ACHN (cell line): ENCODE measurements around the gene FALEC.

Experiments
- DNase-seq: peaks from one replicate; pipeline ENCODE4 v3.0.0-alpha.2; 2015
- in situ Hi-C: cut with HindIII; loops from 2 replicates; pipeline ENCODE4 v1.10.0; 2017; ENCODE audit warnings: low sequenced_read_pairs, low pct_ligation_motif_present, low pct_unique_long_range_greater_than_20kb

Gene FALEC

DNA sequence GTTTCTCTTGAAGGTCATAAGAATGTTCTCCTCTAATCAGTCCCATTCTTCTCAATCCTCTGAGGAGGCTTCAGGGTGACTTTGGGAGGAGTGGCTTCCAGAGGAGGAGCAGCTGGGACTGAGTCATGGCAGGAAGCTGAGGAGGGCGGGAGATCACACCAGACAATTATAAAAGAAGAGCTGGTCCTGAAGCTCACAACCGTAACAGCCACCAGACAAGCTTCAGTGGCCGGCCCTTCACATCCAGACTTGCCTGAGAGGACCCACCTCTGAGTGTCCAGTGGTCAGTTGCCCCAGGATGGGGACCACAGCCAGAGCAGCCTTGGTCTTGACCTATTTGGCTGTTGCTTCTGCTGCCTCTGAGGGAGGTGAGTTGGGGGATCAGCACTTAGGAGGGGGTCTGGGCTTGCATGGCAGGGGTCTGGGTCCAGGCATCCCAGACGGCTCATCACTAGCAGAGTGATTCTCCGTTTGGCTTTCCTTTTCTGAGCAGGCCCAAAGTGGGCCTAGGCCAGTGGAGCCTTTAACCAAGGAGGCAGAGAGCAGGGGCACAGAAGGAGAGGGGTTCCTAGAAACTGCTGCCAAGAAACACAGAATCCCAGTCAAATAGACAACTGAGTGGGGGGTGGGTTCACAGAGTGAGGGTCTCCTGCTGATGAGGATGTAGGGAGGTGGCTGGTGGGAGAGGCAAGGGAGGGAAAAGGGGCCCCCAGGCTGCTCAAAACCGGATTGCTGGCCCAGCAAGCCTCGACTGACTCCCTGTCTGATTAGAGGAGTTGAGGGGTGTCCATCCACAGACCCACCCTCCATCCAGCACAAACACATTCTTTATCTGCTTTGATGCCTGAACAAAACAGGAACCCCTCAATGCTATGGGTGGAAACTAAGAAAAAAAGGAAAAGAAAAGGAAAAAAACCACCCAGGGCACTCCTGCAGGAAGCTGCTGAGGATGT is 7.4 kb upstream of the FALEC start, which contains the start of gene ECM1:
ECM1 (plus strand) TSS at position 198 of the 953 bp plus-strand sequence; CDS start at position 299, 101 bp downstream.
- DNase-seq = peak; percentile 74
- in situ Hi-C loops = no loop called here

DNA sequence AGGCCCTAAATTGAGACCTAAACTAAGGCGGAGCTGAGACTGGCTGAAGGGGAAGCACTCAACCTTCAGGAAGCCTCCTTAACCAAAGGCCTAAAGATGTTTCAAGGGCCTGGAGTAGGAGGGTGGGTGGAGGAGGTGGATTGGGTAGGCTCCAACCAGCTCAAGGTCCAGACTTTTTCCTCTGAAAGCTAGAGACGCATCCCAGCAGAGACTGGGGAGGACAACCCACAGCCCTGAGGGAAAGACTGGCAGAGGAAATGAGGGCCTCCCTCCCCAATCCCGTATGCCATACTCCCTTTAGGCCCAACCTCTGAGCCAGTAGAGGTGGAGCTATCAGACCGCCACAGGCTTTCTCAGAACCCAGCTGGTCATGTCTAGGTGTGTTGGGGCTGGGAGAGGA is 6.6 kb upstream of the FALEC start:
- in situ Hi-C loops = no loop called here
- no peak for DNase-seq

DNA sequence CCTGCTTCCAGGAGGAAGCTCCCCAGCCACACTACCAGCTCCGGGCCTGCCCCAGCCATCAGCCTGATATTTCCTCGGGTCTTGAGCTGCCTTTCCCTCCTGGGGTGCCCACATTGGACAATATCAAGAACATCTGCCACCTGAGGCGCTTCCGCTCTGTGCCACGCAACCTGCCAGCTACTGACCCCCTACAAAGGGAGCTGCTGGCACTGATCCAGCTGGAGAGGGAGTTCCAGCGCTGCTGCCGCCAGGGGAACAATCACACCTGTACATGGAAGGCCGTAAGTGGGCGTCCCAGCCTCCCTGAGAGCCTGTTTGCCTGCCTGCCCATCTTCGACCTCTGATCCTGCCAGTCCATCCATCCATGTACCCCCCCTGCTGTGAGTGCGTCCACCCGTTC is 4.0 kb upstream of the FALEC start:
- DNase-seq = no peak
- in situ Hi-C loops = no loop called here

DNA sequence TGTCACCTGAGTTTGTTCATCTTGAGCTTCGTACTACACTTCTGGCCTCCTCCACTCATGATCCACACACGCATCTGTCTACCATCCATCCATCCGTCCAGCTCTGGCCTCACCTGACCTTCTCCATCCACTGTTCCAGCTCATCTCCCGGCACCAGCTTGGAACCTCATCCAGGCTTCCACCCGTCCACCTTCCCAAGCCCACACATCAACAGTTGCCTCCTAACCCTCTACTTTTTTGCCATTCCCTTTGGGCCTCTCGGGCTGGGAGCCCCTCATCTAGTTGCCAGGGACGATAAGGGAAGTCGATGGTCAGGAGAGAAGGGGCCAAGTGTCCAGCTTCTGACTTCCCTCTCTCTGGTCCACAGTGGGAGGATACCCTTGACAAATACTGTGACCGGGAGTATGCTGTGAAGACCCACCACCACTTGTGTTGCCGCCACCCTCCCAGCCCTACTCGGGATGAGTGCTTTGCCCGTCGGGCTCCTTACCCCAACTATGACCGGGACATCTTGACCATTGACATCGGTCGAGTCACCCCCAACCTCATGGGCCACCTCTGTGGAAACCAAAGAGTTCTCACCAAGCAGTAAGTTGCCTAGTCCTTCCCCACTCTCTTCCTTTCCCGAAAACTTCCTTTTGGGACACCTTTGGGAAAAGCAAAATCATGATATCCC is 3.4 kb upstream of the FALEC start:
- DNase-seq = no peak
- in situ Hi-C loops = no loop called here

DNA sequence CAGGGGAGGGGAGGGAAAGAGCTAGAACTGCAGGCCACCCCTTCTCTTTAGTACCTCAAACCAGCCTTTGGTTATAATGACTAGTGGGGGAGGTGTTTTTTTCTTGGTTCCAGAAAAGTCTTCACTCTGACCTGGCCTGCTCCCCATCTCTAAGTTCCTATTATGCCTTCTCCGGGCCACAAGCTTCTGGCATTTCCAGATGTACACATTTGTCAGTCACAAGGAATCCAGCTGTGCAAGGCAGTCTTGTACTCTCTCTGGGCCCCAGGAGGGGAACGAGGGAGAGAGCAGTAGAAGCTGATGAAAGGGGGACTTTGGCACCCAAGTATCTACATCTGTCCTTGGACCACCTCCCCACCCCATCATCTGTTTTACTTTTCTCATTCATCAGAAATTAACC is 2.7 kb upstream of the FALEC start:
- in situ Hi-C loops = no loop called here
- DNase-seq = no peak

DNA sequence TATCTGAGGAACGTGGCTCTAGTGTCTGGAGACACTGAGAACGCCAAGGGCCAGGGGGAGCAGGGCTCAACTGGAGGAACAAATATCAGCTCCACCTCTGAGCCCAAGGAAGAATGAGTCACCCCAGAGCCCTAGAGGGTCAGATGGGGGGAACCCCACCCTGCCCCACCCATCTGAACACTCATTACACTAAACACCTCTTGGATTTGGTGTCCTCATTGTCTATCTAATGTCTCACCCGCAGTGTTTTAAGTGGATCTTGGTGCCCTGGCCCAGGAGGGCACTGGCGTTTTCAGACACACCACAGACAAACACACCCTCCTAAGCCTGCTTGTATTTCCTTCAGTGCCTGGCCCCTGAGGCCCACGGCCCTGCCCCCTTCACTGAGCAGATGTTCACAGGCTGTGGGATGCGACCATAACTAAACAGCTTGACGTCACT is 2.2 kb upstream of the FALEC start:
- in situ Hi-C loops = no loop called here
- no peak for DNase-seq

DNA sequence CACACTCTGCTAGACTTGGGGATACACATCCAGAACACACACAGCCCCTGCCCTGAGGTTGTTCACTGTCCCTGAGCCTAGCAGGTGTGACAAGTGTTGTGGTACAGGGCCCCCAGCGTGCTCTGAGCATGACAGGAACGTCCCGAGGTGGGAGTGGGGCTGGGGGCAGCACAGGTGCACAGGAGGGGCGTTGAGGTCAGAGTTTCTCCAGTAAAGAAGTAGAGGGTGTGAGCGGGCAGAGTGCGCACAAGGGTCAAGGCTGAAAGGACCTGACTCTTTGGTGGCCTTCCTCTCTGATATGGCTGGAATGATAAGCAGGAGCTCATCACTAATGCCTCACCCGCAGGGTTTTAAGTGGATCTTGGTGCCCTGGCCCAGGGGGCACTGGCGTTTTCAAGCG is 1.3 kb upstream of the FALEC start:
- in situ Hi-C loops = no loop called here
- DNase-seq = no peak

DNA sequence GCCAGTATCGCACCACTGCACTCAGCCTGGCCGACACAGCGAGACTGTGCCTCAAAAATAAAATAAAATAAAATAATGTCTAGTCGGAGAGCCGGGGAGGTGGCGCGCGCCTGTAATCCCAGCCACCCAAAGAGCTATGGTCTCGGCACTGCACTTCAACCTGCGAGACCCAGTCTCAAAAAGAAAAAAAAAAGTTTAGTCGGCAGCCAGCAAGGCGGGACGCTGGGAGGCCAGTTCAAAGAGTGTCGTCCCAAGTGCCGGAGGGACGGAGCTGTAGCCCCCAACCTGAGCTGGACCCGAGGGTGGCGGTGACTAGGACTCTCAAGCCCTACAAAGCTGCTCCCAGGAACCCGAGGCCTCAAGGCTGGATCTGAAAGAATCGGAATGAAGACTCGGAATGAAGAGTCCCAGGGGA is 632 bp upstream of the FALEC start:
- in situ Hi-C loops = no loop called here
- DNase-seq = no peak

DNA sequence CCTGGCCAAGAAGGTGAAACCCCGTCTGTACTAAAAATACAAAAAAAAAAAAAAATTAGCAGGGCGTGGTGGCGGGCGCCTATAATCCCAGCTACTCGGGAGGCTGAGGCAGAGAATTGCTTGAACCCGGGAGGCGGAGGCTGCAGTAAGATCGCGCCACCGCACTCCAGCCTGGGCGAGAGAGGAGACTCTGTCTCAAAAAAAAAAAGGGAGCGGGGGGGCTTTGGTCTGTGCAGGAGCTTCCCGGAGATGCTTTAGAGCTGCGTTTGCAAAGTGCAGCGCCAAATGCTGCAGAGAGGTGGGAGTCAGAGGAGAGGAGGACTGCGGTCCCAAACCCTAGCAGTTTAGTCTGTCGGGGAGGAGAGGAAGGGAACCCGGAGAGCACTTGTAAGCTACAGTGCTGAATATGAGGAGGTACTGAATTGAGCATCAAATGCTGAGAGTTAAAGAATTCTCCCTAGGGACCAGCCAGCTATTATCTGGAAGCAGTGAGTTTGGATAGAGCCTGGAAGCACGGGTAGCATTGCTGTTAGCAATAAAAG is 569 bp downstream of the FALEC start:
- peak; percentile 39 for DNase-seq
- in situ Hi-C loops = no loop called here

DNA sequence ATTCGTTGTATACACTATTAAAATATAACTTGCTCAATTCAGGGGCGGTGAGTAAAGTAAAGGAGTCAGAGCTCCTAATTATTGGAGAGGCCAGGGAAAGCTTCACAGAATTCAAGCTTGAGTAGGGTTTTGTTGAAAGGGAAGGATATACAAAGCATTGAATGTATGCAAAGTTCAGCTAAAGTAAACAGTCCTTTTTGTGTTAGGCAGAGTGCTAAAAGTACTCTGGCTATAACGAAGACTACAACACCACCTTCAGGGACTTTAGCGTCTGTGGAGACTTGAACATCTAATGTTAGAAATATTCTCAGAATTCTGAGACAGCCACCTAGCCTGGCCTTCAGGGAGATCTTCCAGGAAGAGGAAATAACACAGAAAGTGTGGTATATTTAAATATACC is 1.1 kb downstream of the FALEC start:
- in situ Hi-C loops = no loop called here
- peak; percentile 46 for DNase-seq

DNA sequence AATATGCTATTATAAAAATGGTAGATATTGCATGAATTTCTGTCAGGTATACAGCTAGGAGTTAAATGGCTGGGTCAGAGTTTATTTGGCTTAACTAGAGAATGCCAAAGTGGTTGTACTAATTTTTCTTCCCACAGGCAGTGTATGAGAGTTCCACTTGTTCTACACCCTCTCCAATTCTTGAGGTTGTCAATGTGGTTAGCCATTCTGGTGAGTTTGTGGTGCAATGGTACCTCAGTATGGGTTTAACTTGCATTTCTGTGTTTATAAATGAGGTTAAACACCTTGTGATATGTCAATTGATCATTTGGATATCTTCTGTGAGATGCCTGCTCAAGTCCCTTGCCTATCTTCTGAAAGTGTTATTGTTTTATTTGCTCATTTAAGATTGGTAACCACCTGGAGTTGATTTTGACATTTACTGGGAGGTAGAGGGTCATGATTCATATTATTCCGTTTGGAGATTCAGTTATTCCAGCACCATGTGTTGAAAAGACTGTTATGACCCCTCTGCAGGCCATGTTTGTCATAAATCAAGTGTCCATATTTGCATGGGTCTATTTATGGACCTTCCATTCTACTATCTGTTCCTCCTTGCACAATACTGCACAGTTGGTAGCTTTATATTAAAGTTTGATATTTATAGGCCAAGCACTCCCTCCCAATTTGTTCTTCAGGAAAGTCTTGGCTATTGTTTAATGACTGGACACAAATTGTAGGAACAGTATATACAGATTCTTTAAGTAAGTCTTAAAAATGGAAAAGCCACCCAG is 5.8 kb downstream of the FALEC start:
- DNase-seq = no peak
- in situ Hi-C loops = no loop called here

DNA sequence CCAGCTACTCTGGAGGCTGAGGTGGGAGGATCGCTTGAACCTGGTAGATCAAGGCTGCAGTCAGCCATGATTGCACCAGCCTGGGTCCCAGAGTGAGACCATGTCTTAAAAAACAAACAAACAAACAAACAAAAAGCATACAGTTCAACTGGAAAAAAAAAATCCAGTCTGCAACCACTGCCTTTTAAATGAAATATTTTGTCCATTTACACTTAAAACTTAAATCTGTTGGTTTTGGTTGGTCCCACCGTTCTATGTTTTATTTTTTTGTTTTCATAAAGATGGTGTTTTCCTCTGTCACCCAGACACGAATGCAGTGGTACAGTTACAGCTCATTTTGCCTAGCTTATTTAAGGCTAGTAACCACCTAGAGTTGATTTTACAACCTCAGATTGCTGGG is 9.8 kb downstream of the FALEC start:
- DNase-seq = no peak
- in situ Hi-C loops = no loop called here

DNA sequence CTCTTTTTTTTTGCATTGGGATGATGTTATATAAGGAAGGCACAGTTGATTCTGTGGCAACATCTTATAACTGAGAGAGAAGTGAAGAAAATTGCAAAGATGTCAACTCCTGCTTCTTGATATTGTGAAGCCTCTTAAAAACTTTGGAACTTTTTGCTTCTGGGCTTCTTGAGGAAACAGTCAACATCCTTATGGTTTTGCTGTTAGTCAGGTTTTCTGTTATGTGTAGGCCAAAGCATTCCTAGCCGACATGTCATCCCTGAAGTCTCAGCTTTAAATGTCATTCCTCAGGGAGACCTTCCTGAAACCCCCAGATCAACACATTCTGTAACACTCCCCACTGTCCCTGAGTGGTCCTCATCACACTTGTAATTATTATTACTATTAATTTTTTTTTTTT is 12.6 kb downstream of the FALEC start:
- in situ Hi-C loops = no loop called here
- no peak for DNase-seq

DNA sequence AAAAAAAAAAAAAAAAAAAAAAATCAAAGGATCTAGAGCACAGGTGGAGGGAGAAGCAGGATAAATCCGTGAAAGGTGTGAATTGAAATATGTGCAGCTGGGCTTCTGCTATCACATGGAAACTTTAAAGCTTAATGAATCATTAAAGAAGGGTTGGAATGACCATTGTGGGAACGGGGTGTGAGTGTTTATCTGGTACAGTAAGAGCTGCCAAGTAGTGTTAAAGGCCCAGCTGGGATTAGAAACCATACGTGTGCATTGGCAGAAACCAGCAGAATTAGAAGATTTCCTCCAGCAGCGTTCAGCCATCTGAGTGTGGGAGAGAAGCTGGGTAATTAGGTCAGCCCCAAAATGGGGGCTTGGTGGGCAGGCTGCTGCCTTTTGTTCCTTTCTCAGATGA is 13.5 kb downstream of the FALEC start:
- in situ Hi-C loops = no loop called here
- DNase-seq = no peak

DNA sequence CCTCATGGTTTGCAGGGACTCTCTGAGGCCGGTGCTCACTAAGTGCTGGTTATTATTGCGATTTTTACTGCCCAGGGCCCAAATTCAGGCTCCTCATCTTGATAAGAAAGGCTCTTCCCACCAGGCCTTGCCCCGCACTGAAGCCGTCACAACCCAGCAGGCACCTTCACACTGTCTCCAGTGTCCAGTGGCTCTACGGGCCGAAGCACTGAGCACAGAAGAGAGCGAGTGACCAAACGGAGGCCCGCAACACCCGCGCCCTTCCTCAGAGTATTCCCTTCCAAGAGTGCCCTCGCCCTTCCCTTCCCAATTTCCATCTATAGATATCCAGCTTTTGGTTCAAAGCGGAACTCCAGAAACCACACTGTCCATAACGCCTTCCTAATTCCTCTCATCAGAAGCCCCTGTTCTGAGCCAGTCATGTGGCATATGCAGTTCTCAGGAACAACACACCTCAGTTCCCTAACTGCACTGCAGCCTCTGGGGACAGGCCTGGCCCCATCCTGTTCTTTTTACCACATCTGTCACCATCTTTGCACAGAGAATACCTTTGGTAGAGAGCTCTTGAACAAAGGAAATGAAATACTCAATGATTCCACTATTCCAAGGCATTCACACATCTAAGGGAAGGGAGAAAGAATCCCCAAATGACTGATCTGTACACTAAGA is 15.1 kb downstream of the FALEC start:
- no peak for DNase-seq
- in situ Hi-C loops = no loop called here

DNA sequence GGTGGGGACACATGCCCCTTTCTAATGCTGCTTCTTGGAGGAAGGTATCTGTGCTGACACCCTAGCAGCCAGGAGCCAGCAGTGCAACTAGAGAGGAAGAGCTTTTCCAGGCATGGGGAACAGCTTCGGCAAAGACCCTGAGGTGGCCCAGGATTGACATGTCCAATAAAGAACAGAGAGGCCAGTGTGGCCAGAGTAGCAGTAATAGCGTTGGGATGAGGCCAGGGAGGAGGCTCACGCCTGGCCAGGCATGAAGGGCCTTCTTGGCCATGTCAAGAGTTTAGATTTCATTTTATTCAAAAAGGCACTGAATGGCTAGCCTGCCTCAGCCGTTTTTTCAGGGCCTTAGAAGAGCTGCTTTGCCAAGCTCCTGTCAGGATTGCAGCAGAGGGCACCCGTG is 17.3 kb downstream of the FALEC start:
- no peak for DNase-seq
- in situ Hi-C loops = no loop called here

DNA sequence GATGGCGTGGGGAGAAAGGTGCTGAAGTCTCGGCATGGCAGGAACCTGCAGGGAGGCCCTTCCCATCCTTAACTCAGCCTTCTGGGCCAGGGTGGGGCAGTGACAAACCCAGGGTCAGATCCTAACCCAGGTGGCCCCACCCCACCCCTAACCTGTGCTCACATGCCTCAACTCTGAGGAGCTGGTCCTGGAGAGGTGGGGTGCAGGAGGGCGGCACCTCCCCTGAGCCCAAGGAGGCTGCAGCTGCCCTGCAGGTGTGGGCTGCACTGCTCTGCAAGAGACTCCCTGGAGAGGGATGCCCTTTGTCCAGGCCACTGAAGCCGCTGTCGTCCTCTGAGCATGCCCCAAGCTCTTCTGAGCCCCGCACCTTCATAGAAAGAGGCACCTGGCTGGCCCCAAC is 18.4 kb downstream of the FALEC start:
- in situ Hi-C loops = no loop called here
- no peak for DNase-seq

DNA sequence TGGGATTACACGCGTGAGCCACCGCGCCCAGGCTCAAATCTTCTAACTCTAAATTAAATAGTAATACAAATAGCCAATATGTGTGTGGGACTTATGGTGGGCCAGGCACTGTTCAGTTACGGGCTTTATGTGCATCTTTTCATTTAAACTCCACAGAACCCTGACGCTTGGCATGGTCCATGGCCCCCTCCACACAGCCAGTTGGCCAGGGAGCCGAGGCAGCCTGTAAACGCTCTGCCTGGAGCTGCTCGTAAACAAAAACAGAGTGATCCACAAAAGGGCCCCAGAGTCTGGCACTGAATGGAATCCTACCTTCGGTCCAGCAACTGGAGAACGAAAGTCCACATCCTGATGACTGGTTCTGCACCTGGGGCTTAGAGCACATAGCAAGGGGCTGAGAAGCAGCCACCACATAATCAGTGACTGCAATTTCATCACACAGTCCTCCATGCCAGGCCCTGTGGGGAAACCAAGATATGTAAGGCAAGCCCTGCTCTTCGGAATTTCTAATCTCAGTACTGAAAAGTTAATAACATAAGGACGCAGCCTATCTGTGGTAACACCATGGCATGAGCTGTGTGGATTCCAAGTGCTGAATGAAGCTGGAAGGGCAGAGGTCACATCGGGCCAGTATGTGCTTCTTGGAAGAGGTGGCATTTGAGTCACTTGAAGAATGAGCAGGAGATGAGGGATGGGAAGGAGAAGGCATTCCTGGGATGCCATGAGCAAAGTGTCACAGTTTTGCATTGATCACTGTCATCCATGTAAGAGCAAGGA is 20.1 kb downstream of the FALEC start:
- peak; percentile 70 for DNase-seq
- in situ Hi-C loops = no loop called here
